SKM-1 (cell line): Measurements from ENCODE around the gene BTC.
"Not testable (repeated sequence)": the region's sequence is repeated elsewhere in the genome, so short reads cannot be mapped to it uniquely, and the experiment has no call there.

ENCODE experiments used
- DNase-seq: peaks from one replicate; lab custom pipeline; 2025; ENCODE audit not compliant: unreplicated experiment; lab: John Stamatoyannopoulos, UW

The BTC gene

GRCh38 chr4:74794382-74795010, at the start of gene BTC:
Gene BTC (minus strand): TSS chr4:74794523. CDS start chr4:74794325, 198 bp downstream.
- DNase-seq: no peak

- no peak for DNase-seq
Observed at GRCh38 chr4:74840936-74841509, 46.7 kb upstream of the BTC start.

DNA sequence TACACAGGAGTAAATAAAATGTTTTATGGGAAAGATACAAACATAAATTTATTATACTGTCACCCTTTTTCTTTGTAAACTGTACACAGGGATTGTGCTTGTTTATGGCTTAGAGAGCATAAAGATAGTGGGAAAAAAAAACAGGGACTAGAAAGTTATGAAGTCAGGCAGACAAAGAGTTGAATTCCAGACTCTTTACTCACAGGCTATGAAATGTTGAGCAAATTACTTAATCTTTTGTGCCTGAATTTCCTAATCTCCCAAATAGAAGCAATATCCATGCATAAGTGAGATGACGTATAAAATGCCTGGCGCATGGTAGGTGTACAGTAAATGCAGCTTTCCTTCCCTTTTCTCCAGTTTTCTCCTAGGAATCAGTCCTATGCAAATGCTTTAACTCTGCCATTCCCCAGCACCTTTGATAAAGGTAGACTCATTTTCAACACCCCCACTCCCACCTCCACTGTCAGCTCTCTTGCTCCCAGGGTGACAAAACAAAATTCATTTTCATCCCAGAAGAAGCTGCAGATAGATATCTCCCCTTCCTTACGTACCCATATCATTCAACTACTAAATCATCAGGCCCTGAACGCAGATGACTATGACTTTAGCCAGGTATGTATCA, 44.5 kb upstream of the BTC start:
- no peak for DNase-seq

- peak; percentile 4 for DNase-seq
Observed at GRCh38 chr4:74830928-74831327, 36.6 kb upstream of the BTC start.

DNA sequence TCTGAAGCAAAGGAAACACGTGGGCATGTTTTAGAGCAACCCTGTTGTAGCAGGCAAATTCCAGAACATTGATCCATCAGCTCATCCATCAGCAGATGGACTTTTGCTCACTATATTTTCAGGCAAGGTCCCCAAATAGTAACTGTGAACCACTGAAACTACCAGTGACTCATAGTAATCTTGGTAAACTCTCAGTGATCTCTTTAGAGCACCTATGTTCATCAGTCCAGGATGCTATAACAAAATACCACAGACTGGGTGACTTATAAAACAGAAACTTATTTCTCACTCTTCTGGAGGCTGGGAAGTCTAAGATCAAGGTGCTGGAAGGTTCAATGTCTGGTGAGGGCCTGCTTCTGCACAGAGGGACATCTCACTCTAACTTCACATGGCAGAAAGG, 28.9 kb upstream of the BTC start:
- no peak for DNase-seq

GRCh38 chr4:74822603-74823002, 28.3 kb upstream of the BTC start:
- no peak for DNase-seq

GRCh38 chr4:74821541-74821940, 27.2 kb upstream of the BTC start:
- DNase-seq: no peak

GRCh38 chr4:74814052-74814451, 19.7 kb upstream of the BTC start:
- DNase-seq: no peak

GRCh38 chr4:74812056-74812455, 17.7 kb upstream of the BTC start:
- DNase-seq: not testable (repeated sequence)

- no peak for DNase-seq
Observed at GRCh38 chr4:74805601-74806000, 11.3 kb upstream of the BTC start.

DNA sequence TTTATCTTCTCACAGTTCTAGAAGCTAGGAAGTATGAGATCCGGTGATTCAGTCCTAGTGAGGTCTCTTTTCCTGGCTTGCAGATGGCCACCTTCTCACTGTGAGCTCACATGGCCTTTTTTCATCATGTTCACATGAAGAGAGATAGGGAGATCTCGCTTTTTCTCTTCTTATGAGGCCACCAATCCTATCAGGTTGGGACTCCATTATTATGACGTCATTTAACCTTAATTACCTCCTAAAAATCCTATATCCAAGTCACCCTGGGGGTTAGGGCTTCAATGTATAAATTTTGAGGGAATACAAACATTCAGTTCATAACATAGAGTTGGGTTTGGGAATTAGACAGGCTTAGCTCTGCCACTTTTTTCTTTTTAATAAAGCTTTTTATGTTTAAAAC, 6.0 kb upstream of the BTC start:
- DNase-seq: no peak

- no peak for DNase-seq
Observed at GRCh38 chr4:74796631-74797030, 2.3 kb upstream of the BTC start.

GRCh38 chr4:74793757-74794381, 454 bp downstream of the BTC start:
- no peak for DNase-seq

DNA sequence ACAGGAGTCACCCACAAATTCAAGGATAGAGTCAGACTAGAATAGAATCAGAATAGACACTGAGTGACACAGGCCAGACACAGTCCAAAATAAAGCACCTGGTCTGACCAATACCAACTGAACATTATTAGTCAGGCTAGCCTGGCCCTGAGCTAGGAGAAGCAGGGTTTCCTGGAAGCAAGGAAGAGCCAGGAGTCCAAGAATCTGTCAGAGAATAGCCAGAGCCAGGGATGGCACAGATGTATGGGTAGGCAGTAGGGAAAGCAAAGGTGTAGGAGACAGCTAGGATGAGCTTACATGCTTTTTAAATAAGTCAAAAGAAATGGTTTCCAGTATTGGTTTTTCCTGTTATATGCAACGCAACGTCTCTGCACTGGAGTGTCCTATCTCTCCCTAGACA, 3.7 kb downstream of the BTC start:
- no peak for DNase-seq

GRCh38 chr4:74789518-74789917, 4.8 kb downstream of the BTC start:
- no peak for DNase-seq

GRCh38 chr4:74777531-74777930, 16.8 kb downstream of the BTC start:
- DNase-seq: no peak

DNA sequence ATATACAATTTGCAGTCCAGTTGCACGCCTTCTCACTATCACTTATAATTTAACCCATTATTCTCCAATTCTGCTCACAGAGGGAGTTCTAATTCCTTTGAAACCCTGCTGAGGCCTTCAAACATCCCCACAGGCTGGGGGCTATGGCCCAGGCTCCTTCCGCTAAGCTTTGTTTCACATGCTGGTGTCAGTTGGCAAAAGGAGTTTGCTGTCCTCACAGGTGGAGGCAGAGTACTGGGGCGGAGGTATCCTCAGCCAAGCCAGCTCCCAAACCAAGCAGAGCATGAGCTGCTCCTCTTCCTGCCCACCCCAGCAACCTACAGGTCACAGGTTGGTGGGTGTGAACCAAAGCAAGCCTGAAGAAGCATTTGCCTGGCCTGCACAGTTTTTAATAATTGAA, 21.5 kb downstream of the BTC start:
- no peak for DNase-seq

GRCh38 chr4:74772106-74772505, 22.2 kb downstream of the BTC start:
- DNase-seq: no peak

DNA sequence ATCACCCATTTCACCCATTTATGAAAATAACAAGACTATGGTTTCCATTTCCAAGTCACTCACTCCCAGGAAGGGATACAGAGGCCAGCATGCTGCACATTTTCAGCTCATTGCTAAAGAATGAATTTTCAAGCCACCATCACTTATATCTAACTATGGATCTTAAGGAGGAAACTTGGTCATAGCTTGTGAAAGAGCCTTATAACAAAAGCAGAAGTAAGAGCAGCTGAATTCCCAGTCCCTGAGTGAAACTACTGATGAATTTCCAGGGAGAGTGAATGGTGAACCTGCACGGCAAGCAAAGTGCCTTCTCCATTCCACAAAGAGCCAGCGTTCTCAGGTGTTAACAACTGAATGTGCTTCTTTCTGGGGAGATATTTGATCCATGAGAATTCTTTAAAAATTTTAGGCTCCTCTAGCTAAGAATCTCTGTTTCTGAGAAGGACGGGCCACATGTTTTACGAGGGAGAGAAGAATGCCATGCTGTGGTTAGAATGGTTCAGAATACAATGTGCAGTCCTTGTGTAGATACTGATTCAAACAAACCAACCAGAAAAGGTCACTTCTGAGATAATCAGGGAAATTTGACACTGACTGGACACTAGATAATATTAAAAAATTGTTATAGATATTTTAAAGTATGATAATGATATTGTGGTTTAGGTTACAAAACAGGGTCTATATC, 24.0 kb downstream of the BTC start:
- peak; percentile 43 for DNase-seq

DNA sequence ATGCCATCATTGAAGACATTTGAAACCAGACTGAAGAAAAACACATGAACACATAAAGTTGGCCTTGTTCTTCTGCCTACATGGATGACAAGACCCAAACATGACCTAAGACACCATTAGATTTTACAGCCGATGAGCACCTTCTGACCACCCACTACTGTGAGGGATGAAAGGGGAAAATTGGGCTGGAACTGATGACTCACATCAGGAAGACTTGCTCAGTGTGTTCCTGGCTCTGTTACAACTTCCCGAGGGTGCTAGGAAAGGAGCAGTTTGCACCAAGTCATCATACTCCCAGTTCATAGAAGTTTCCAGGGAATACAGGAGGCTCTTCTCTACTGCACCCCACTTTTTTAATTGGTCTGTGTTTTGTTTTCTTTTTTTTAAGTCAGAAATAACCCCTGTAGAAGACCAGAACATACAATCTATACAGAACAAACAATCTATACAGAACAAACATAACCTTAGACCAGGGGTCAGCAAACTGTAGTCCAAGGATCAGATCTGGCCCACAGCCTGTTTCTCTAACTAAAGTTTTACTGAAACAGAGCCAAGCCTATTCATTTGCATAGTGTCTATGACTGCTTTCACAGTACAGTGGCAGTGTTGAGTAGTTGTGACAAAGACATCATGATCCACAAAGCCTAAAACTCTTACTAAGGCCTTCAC, 25.3 kb downstream of the BTC start:
- DNase-seq: no peak

- no peak for DNase-seq
Observed at GRCh38 chr4:74764119-74764518, 30.2 kb downstream of the BTC start.
